Measurements from ENCODE around the gene GDI1.

DNA sequence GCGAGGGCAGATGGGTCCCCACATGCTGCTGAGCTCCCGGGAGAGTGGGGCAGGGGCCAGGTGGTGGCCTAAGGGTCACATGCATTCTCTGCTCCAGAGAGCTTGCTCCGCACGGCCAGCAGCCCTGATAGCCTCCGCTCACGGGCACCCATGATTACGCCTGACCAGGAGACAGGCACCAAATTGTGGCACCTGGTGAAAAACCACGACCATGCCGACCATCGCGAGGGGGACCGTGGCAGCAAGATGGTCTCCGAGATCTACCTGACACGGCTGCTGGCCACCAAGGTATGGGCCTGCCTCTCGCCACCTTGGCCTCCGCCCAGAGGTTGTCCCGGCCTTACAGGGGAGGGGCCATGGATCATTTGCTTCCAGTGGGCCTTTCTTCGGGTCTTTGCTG, 32.9 kb downstream of the GDI1 start:
- TF ChIP-seq POLR2AphosphoS5 (IDR thresholded peaks at IDR 0.05; ENCODE audit: borderline replicate concordance, low read depth, low read length), result no peak
- no peak for TF ChIP-seq EZH2 (IDR thresholded peaks at IDR 0.05)

Data from SK-N-MC (cell line).